ENCODE results near the gene LRIT1.
"Not testable (repeated sequence)": the region's sequence is repeated elsewhere in the genome, so short reads cannot be mapped to it uniquely, and the experiment has no call there.

Gene LRIT1

GRCh38 chr10:84241185-84241790, at the start of gene LRIT1:
TSS of gene LRIT1 (minus strand) at chr10:84241546. CDS start at chr10:84241439, 107 bp downstream.
- DNase-seq (ENCODE audit: low read depth): no peak

GRCh38 chr10:84290235-84290634, 48.9 kb upstream of the LRIT1 start:
- DNase-seq (ENCODE audit: low read depth): no peak

- no peak for DNase-seq (ENCODE audit: low read depth)
These were observed 48.3 kb upstream of the LRIT1 start for GRCh38 chr10:84289521-84290200.

GRCh38 chr10:84288151-84288550, 46.8 kb upstream of the LRIT1 start:
- DNase-seq (ENCODE audit: low read depth): no peak

GRCh38 chr10:84286695-84287094, 45.3 kb upstream of the LRIT1 start:
- no peak for DNase-seq (ENCODE audit: low read depth)

- not testable (repeated sequence) for DNase-seq (ENCODE audit: low read depth)
These were observed 38.6 kb upstream of the LRIT1 start for GRCh38 chr10:84279876-84280475.

- no peak for DNase-seq (ENCODE audit: low read depth)
These were observed 29.4 kb upstream of the LRIT1 start for GRCh38 chr10:84270708-84271107.

GRCh38 chr10:84269773-84270172, 28.4 kb upstream of the LRIT1 start:
- no peak for DNase-seq (ENCODE audit: low read depth)

GRCh38 chr10:84269162-84269561, 27.8 kb upstream of the LRIT1 start:
- no peak for DNase-seq (ENCODE audit: low read depth)

- peak; percentile 34 for DNase-seq (ENCODE audit: low read depth)
These were observed 26.3 kb upstream of the LRIT1 start for GRCh38 chr10:84267503-84268126.

- no peak for DNase-seq (ENCODE audit: low read depth)
These were observed 24.1 kb upstream of the LRIT1 start for GRCh38 chr10:84265418-84265817.

- DNase-seq (ENCODE audit: low read depth): peak; percentile 48
These were observed 23.3 kb upstream of the LRIT1 start for GRCh38 chr10:84264611-84265141.

GRCh38 chr10:84263716-84264115, 22.4 kb upstream of the LRIT1 start:
- no peak for DNase-seq (ENCODE audit: low read depth)

GRCh38 chr10:84262190-84262956, 21.0 kb upstream of the LRIT1 start:
- no peak for DNase-seq (ENCODE audit: low read depth)

- DNase-seq (ENCODE audit: low read depth): no peak
These were observed 20.0 kb upstream of the LRIT1 start for GRCh38 chr10:84261236-84261915.

GRCh38 chr10:84258034-84258695, 16.8 kb upstream of the LRIT1 start:
- DNase-seq (ENCODE audit: low read depth): no peak

GRCh38 chr10:84257343-84258020, 16.1 kb upstream of the LRIT1 start:
- DNase-seq (ENCODE audit: low read depth): no peak

- no peak for DNase-seq (ENCODE audit: low read depth)
These were observed 15.4 kb upstream of the LRIT1 start for GRCh38 chr10:84256510-84257342.
